GM18861 (cell line): Measurements from ENCODE around the gene APEX1.

Experiments
- ATAC-seq: cut with Tn5 transposase; IDR thresholded peaks from one replicate; pipeline ENCODE4 v1.9.1; 2021; ENCODE audit not compliant: unreplicated experiment

Gene APEX1

DNA sequence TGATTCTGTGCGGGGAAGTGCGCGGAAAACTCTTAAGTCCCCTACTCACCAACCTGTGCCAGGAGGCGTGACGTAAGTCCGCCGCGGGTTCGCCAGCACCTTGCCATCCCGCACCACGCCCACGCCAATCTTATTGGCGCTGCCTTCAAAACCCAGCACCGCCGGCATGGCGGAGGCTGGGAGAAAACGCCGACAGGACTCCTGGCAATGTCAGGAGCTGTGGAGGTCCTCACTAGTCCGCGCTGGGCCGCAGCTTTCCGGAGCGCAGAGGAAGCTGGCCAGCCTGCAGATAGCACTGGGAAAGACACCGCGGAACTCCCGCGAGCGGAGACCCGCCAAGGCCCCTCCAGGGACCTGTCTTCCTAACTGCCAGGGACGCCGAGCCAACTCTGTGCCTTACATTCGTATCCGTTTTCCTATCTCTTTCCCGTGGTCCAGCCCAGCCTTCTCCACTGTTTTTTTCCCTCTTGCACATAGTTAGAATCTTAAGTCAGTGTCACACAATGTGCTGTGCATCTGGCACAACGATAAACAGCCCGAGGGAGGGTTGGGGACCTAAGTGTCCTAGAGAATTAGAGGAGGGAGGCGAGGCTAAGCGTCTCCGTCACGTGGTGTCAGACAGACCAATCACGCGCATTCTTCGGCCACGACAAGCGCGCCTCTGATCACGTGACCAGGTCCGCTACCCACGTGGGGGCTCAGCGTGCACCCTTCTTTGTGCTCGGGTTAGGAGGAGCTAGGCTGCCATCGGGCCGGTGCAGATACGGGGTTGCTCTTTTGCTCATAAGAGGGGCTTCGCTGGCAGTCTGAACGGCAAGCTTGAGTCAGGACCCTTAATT, at the start of gene APEX1, which contains the start of gene OSGEP:
TSS of gene APEX1 (plus strand) at position 711 of the 839 bp plus-strand sequence. CDS start 420 bp downstream, outside the sequence.
TSS of gene OSGEP (minus strand) at position 297 of the 839 bp plus-strand sequence. CDS start at position 168, 129 bp downstream.
- ATAC-seq, result peak; percentile 69

GRCh38 chr14:20409226-20409625, 45.8 kb upstream of the APEX1 start:
- no peak for ATAC-seq

- peak; percentile 63 for ATAC-seq
These were observed 42.6 kb upstream of the APEX1 start for GRCh38 chr14:20412411-20412810.

GRCh38 chr14:20412876-20413743, 41.9 kb upstream of the APEX1 start, which contains the start of gene TEP1:
TEP1 (minus strand) TSS chr14:20413501; CDS start chr14:20408439, 5,062 bp downstream.
- ATAC-seq, result peak; percentile 57

GRCh38 chr14:20413744-20414082, 41.3 kb upstream of the APEX1 start:
- ATAC-seq, result peak; percentile 37

DNA sequence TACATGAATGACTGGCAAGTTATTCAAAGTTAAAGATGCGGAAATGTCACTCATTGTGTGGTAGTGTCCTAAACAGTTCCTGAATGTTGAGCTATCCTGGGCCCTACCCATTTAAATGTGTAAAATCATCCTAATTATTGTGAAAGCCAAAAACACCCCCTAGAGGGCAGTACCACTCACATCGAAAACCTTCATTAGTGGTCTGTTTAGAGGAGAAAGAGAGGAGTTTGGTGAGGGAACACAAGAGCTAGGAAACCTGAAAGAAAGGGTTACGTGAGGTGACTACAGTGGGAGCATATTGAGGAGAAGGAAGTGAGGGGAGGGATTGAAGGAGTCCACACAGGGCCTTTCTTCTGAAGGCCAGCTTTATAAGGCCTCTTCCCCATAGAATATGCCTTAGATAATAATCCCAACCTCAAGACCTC, 39.2 kb upstream of the APEX1 start:
- ATAC-seq, result peak; percentile 39

DNA sequence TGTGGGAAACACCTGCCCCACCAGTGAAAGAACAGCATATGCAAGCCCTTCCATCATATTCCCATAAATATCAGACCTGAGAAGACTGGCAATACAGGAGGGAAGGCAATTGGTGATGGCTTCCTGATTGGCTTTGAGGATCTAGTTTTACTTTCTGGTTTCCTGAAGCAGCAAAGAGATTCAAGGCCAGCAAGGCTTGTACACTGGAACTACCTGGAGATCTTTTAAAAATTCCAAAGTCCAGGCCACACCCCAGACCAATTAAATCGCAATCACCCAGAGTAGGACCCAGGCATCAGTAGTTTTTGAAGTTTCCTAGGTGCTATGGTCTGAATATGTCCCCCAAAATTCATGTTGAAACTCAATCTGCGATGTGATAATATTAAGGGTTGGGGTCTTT, 38.8 kb upstream of the APEX1 start:
- no peak for ATAC-seq

DNA sequence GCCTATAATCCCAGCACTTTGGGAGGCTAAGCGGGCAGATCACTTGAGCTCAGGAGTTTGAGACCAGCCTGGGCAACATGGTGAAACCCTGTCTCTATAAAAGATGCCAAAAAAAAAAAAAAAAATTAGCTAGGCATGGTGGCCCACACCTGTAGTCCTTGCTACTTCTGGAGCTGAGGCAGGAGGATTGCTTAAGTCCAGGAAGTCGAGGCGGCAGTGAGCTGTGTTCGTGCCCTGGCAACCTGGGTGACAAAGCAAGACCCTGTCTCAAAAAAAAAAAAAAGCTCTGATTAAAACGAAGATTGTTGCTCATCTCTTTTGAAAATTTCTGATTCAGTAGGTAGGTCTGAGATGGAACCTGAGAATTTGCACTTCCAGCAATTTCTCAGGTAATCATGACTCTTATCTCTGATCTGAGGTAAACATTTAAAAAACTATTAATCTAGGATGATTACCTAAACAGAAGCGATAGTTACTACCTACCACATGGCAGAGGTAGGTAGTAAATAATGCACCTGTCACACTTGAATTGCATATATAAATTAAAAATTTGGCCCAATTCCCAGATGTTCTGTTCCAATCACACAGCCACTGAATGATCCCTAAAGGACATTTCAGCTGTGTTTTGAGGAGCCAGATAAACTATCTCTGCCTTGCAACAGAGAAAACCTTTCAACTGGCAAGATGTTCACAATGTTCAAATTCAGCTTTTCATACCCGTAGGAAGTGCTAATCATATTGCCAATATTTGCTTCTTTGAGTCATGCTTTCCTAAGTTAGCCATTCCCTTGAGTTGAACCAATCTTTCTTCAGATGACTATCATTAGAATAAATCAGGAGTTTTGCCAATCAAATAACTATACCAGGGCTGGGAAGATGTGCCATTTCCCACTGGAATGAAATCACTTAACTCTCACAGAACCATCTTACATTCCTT, 37.5 kb upstream of the APEX1 start:
- no peak for ATAC-seq

DNA sequence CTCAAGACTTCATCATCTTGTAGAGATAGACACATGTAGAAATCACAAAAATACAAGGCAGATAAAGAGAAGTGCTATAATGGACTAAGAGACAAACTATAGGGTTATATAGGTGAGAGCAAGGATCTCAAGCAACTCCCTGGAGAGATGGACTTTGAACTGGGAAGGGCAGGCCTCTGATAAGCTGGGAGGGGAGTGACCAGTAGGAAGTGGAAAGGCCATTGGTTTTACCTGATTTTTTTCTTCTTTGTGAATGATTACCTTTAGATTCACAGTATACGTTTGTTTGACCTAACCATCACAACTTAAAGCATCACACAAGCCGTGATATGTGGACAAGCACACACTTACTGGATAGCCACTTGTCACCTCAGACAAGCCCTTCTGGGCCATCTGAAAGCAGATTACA, 36.5 kb upstream of the APEX1 start:
- no peak for ATAC-seq

GRCh38 chr14:20419419-20419818, 35.6 kb upstream of the APEX1 start:
- ATAC-seq, result no peak

DNA sequence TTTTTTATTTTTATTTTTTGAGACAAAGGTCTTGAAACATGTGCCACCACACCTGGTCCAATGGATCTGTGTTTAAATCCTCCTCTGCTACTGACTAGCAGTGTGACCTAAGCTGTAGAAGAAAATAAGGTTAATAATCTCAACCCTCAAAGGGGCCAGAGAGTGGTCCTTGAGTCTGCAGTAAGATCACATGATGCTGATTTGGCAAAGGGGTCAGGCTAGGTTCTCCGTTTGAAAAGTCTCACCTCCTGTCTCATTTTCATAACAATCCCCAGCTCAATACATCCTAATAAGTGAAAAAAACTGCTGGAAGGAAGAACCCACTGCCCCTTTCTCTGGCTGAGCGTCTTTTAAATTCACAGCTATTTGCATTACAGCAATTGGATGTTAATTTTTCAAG, 33.8 kb upstream of the APEX1 start:
- no peak for ATAC-seq

DNA sequence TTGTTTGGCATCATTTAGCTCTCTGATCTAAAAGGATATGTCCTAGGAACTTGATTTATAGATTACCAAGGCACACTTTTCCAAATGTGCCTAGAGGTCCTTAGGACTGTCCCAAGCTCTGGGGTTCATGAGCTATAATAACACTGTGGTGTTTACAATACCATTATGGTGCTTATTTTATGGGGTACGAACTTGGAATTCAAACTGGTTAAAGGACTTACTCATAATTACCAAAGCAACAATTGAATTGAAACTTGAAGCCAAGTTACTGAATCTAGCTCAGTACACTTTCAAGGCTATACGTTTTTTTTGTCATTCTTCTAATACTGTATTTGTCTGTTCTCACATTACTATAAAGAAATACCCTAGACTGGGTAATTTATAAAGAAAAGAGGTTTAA, 32.1 kb upstream of the APEX1 start:
- ATAC-seq, result no peak

GRCh38 chr14:20424851-20425250, 30.2 kb upstream of the APEX1 start:
- no peak for ATAC-seq

DNA sequence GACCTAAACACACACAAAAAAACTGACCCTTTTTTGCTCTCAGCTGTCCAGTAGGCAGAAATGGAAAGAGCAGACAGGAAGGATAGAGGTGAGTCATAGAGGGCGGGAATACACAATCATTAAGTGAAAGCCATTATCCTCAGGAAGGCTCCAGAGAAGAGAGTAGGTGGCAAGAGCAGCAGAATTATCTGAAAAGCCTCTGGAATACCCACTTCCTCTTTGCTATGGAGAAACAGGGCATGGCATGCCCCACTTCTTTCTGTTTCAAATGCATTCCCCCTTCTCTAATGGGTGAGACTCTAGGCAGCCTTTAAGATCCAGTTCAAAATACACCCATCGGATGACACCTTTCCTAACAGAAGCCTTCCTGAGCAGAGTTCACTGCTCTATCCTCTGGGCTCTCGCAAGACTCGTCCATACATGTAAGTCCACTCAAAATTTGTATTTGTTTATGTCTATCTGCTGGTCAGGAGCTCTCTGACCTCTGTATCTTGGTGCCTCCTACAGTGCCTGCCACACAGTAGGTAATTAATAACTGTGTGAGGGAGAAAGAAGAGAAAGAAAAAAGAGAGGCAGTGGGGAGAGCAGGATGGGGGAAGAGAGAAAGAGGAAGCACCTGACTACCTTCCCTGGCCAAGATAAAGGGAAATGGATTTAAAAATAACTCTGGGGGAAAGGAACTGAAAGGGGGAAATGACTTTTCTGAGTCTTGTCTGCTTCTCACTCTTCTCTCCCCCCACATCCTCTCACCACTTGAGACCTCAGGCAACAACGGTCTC, 27.6 kb upstream of the APEX1 start:
- peak; percentile 59 for ATAC-seq

DNA sequence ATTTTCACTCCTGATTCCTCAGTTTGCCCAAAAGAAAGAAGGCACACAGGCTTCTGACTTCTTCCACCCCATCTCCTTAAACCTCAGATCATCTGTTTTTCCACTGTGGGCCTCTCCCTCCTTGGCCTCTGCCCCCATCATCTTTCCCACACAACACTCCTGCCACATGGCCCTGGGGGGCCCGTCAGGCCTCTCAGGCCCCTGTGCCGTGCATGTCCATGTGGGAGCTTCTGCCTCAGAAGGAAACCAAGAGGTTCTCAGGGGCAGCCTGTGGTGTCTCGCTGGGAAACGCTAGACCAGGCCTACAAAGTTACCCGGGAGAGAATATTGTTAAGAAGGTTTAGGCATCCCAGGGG, 27.0 kb upstream of the APEX1 start:
- no peak for ATAC-seq

DNA sequence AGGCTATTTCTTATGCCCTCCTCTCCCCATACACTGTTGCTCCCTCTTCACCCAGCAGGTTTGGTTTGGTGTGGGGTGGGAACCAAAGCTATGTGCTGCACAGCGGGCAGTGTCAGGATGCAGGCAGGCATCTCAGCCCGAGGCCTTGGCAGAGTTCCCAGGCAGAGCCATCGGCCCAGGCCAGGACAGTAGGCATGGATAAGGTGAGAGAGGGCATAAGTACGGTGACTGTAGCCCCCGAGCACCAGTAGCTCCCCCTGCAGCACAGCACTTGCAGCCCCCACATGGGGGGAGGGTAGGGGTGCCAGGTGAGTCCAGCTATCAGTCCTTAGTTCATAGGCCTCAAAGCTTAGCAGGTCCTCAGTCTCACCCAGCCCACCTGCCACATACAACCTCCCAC, 26.2 kb upstream of the APEX1 start:
- ATAC-seq, result no peak

DNA sequence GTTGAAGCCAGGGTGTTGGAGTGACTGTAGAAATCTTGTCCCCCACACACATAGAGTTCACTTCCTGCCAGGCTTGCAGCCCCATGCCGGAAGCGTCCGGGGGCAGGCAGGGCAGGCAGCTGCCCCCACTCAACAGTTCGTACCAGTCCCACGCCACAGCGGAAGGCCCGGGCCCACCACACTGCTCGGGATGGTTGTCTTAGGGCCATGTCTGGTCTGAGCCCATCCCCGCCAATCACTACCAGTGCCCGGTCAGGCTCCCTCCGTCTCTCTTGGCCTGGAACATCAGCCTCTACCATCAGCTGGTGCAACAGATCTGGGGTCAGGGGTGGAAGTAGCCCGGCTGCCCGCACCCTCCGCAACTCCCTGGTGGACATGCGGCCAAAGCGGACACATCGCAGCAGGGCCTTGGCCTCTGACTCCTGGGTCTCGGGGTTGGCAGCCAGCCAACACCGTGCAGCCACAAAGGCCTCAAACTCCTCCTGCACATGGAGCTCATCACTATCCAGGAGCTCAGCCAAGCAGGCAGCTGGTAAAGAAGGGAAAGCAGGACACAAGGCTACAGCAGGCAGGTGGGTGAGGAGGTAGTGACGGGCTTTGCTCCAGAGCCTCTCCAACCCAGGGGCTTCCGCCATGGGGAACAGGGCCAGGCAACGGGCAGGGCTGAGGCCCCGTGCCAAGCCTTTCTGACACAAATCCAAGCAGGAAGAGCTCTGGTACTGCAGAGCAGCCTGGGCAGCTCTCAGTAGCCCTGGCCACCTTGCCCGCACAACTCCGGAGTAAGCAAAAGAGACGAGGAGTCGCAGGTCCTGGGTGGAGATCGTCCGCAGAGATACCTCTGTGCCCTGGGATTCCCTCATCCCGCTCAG, 25.0 kb upstream of the APEX1 start:
- ATAC-seq, result no peak

DNA sequence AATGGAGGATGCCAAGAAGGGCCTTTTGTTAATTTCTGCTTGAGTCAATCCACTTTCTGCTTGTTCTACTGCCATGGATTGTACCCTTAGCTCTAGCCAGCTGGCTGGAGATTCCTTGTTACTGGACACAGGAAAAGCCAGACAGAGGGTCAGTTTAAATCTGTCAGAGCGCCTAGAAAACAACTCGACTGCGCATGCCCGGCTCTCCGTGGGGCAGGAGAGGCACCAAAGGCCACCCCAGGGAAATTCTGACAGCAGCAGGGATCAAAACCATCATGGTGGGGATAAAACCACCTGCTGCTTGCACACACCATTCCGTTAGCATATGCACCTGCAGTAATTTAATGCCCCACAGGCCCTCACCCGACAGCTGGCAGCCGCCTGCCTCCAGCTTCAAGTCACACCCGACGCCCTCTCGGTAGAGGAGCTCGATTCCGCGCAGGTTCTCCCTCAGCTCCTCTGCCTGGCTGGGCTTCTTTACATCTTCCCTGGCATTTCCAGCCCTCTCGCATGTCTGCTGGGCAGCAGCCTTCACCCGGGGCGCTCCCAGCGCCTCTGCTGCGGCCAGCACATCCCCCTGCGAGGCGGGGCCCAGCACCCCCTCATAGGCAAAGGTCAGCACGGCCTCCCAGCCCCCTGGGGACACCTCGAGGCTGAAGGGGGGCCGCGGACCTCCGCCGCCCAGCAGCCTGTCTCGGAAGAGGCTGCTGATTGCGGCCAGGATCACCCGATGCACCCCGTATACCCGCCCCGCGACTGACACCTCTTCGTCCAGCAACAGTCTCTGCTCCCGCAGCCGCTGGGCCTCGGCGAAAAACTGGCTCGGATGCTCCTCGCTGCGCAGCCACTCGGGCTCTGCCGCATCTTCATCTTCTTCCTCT, 20.1 kb upstream of the APEX1 start:
- ATAC-seq, result no peak
